Spleen (tissue), 11 donors: ENCODE results near the gene BCO2. TPM values are rescaled to one million over a fixed set of nuclear protein-coding genes. Genes with fewer than 3 reads are reported as not detected.

Source experiments
- DNase-seq: peaks from one replicate; pipeline ENCODE4 v3.0.0-alpha.2; 2020
- H3K27ac ChIP-seq, 8 donors: fragments of 200-600 bp; sonication (generic) in 7 of 8; 1 replicate in 4 of 8; 2 replicates in 4 of 8; pipeline versions ENCODE4 v1.5.0 to v1.8.0; 2016 to 2021; ENCODE audit warnings: inconsistent platforms in 4 of 8, mild to moderate bottlenecking in 4 of 8, moderate library complexity in 1 of 8
- H3K27me3 ChIP-seq, 7 donors: fragments of 200-600 bp; sonication (generic) in 6 of 7; replicated peaks in 1 of 7; 1 replicate in 4 of 7; 2 replicates in 3 of 7; pipeline versions ENCODE4 v1.5.0 to v1.8.0; 2016 to 2021; ENCODE audit warnings: inconsistent platforms in 3 of 7, mild to moderate bottlenecking in 1 of 7
- H3K36me3 ChIP-seq, 6 donors: fragments of 200-600 bp; sonication (generic) in 5 of 6; 1 replicate in 4 of 6; 2 replicates in 2 of 6; pipeline versions ENCODE4 v1.5.0 to v1.8.0; 2016 to 2021; ENCODE audit warnings: inconsistent platforms in 2 of 6
- H3K4me1 ChIP-seq, 6 donors: fragments of 200-600 bp; sonication (generic) in 5 of 6; 1 replicate in 3 of 6; 2 replicates in 3 of 6; pipeline versions ENCODE4 v1.5.0 to v1.8.0; 2016 to 2021; ENCODE audit warnings: inconsistent platforms in 3 of 6
- H3K4me3 ChIP-seq, 8 donors: fragments of 200-600 bp; sonication (generic) in 7 of 8; 1 replicate in 4 of 8; 2 replicates in 4 of 8; pipeline versions ENCODE4 v1.5.0 to v1.8.0; 2016 to 2021; ENCODE audit warnings: inconsistent platforms in 4 of 8, mild to moderate bottlenecking in 4 of 8, moderate library complexity in 2 of 8
- H3K9me3 ChIP-seq, 8 donors: fragments of 200-600 bp; sonication (generic) in 7 of 8; 1 replicate in 4 of 8; 2 replicates in 4 of 8; pipeline versions ENCODE4 v1.5.0 to v1.8.0; 2016 to 2021; ENCODE audit warnings: inconsistent platforms in 4 of 8
- POLR2A ChIP-seq, 3 donors: fragments of 450-650 bp; IDR thresholded peaks; one replicate each; pipeline ENCODE4 v1.5.1; 2017; ENCODE audit warnings: antibody characterized with exemption in 3 of 3, mild to moderate bottlenecking in 1 of 3
- POLR2AphosphoS5 ChIP-seq, 3 donors: sonication (generic); formaldehyde crosslinking; IDR thresholded peaks; one replicate each; pipeline ENCODE4 v1.5.1; 2017; ENCODE audit warnings: antibody characterized with exemption in 3 of 3
- WGBS, 5 donors: extraction: QIAGEN DNeasy Blood & Tissue Kit in 3 of 5; methylation state at CpG; one replicate each; pipeline versions ENCODE4 v1.1.5 to v1.1.7; 2013 to 2018; 5-methylcytosine and 5-hydroxymethylcytosine counted together
- intact Hi-C: fragments of 100-400 bp; cut with DNase I; formaldehyde crosslinking; loops from one replicate; pipeline ENCODE4 v1.15.0; 2023; ENCODE audit warnings: low total_unique reads
- polyA plus RNA-seq, 3 donors: library from polyadenylated mRNA; stranded (reverse); fragments of 200-250 nt; gene quantifications; one replicate each; pipeline ENCODE4 v1.2.1, GENCODE V29; 2013
- total RNA-seq, 7 donors: library from RNA; depleted of rRNA in 3 of 7; stranded (reverse); fragments of >200 nt in 3 of 7; fragmentation: NEBNext Ultra II Directional in 4 of 7; extraction: Animal tissue kit (Norgen Biotek cat#: 25700) in 4 of 7; gene quantifications; one replicate each; pipeline versions ENCODE4 v1.1.0 to v1.2.1, GENCODE V29; 2016 to 2021
- TF ChIP-seq, protein P1 (sequence below), 11 experiments: fragments of 200-600 bp in 7 of 11; fragments of 450-650 bp in 4 of 11; sonication (generic) in 4 of 11; IDR thresholded peaks in 8 of 11; conservative IDR thresholded peaks in 3 of 11; 1 replicate in 7 of 11; 2 replicates in 4 of 11; pipeline versions ENCODE4 v1.4.0 to v1.8.0; 2016 to 2021; ENCODE audit warnings: antibody characterized with exemption in 11 of 11, inconsistent platforms in 4 of 11, mild to moderate bottlenecking in 1 of 11
- donor health status: healthy with polysubstance abuse.
- donor health status: DM: no; HTN: no; CAD: no; lungs with moderate emphysema.
- donor health status: DM: no; HTN: no; CAD: no.
- donor health status: Bipolar disorder and iron deficiency.
- donor health status: healthy.
- donor health status: DM: no; HTN: no; CAD: no.
- donor health status: DM: yes; HTN: yes; CAD: no.

BCO2 gene
- total and polyA plus RNA-seq, 10 donors = 1.6 to 7.8 (median 3.8) TPM

GRCh38 chr11:112247201-112247600 is 71.9 kb downstream of the BCO2 start:
- intact Hi-C loops = no loop called here
- Histone ChIP-seq H3K4me1 (no peaks in the 10 kb centered on the region), H3K4me3 (no peak overlapping the region), H3K27ac (no peak overlapping the region), H3K36me3 (peaks cover 0 to 18% (median 0%) of the 10 kb centered on the region in 6 donors), H3K27me3 (no peaks in the 10 kb centered on the region), H3K9me3 (no peaks in the 10 kb centered on the region)
- TF ChIP-seq POLR2A (IDR thresholded peaks at IDR 0.05) = no peak
- TF ChIP-seq, protein P1, sequence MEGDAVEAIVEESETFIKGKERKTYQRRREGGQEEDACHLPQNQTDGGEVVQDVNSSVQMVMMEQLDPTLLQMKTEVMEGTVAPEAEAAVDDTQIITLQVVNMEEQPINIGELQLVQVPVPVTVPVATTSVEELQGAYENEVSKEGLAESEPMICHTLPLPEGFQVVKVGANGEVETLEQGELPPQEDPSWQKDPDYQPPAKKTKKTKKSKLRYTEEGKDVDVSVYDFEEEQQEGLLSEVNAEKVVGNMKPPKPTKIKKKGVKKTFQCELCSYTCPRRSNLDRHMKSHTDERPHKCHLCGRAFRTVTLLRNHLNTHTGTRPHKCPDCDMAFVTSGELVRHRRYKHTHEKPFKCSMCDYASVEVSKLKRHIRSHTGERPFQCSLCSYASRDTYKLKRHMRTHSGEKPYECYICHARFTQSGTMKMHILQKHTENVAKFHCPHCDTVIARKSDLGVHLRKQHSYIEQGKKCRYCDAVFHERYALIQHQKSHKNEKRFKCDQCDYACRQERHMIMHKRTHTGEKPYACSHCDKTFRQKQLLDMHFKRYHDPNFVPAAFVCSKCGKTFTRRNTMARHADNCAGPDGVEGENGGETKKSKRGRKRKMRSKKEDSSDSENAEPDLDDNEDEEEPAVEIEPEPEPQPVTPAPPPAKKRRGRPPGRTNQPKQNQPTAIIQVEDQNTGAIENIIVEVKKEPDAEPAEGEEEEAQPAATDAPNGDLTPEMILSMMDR (IDR thresholded peaks at IDR 0.05 in 8 of 11, conservative IDR thresholded peaks at IDR 0.05 in 3 of 11) = no peak
- TF ChIP-seq POLR2AphosphoS5 (IDR thresholded peaks at IDR 0.05) = no peak
- DNase-seq = no peak
- WGBS, 5 donors = 59 to 73% (median 72%) methylated on average over 4 of the region's 4 CpGs

GRCh38 chr11:112248201-112248600 is 72.9 kb downstream of the BCO2 start:
- H3K4me3 ChIP-seq = no peak overlapping the region
- intact Hi-C loops = no loop called here
- no peak for TF ChIP-seq POLR2AphosphoS5 (IDR thresholded peaks at IDR 0.05)
- TF ChIP-seq POLR2A (IDR thresholded peaks at IDR 0.05) = no peak
- TF ChIP-seq, protein P1 (IDR thresholded peaks at IDR 0.05 in 8 of 11, conservative IDR thresholded peaks at IDR 0.05 in 3 of 11) = no peak
- no peaks in the 10 kb centered on the region for H3K27me3 ChIP-seq
- 83 to 89% (median 88%) methylated on average over 2 of the region's 2 CpGs for WGBS, 5 donors
- no peak for DNase-seq
- peaks cover 0 to 8% (median 0%) of the 10 kb centered on the region in 6 donors for H3K36me3 ChIP-seq
- no peak overlapping the region for H3K27ac ChIP-seq
- H3K4me1 ChIP-seq = no peaks in the 10 kb centered on the region
- no peaks in the 10 kb centered on the region for H3K9me3 ChIP-seq

- no peaks in the 10 kb centered on the region for H3K27me3 ChIP-seq
- no peak overlapping the region for H3K4me3 ChIP-seq
- intact Hi-C loops = no loop called here
- no peak for DNase-seq
- no peaks in the 10 kb centered on the region for H3K9me3 ChIP-seq
- H3K27ac ChIP-seq = no peak overlapping the region
- WGBS, 5 donors = 75 to 86% (median 81%) methylated on average over 8 of the region's 8 CpGs
- no peak for TF ChIP-seq POLR2AphosphoS5 (IDR thresholded peaks at IDR 0.05)
- no peaks in the 10 kb centered on the region for H3K4me1 ChIP-seq
- no peaks in the 10 kb centered on the region for H3K36me3 ChIP-seq
These were observed 74.7 kb downstream of the BCO2 start for GRCh38 chr11:112249871-112250610.

- Histone ChIP-seq H3K4me1 (no peaks in the 10 kb centered on the region), H3K36me3 (no peaks in the 10 kb centered on the region), H3K4me3 (no peak overlapping the region), H3K27me3 (no peaks in the 10 kb centered on the region), H3K9me3 (no peaks in the 10 kb centered on the region), H3K27ac (no peak overlapping the region)
- no peak for DNase-seq
- 93 to 94% (median 94%) methylated on average over 3 of the region's 3 CpGs for WGBS, 5 donors
- no peak for TF ChIP-seq POLR2A (IDR thresholded peaks at IDR 0.05)
- TF ChIP-seq, protein P1 (IDR thresholded peaks at IDR 0.05 in 8 of 11, conservative IDR thresholded peaks at IDR 0.05 in 3 of 11) = no peak
- TF ChIP-seq POLR2AphosphoS5 (IDR thresholded peaks at IDR 0.05) = no peak
- intact Hi-C loops = no loop called here
These were observed 78.4 kb downstream of the BCO2 start for GRCh38 chr11:112253605-112254242.
